IMR-90 (cell line): ENCODE results near the gene PTPRS.

Experiments used
- CTCF ChIP-seq: conservative IDR thresholded peaks from 2 replicates; pipeline ENCODE4 v1.5.1; 2012; ENCODE audit warnings: mild to moderate bottlenecking, low read depth, low read length, improper control_type of control experiment
- MAZ ChIP-seq: IDR thresholded peaks from 2 replicates; pipeline ENCODE4 v1.6.1; 2012; ENCODE audit warnings: low read depth, mild to moderate bottlenecking, low read length, improper control_type of control experiment, moderate library complexity, borderline replicate concordance
- MXI1 ChIP-seq: IDR thresholded peaks from 2 replicates; pipeline ENCODE4 v1.6.1; 2012; ENCODE audit warnings: low read depth, mild to moderate bottlenecking, low read length, moderate library complexity, borderline replicate concordance
- RAD21 ChIP-seq: IDR thresholded peaks from 2 replicates; pipeline ENCODE4 v1.6.1; 2012; ENCODE audit warnings: low read length, improper control_type of control experiment
- TF ChIP-seq, protein P1 (sequence below): fragments of 150-350 bp; IDR thresholded peaks from 2 replicates; pipeline ENCODE4 v1.6.1; 2017; ENCODE audit warnings: mild to moderate bottlenecking, antibody characterized with exemption, low read length, low read depth

DNA sequence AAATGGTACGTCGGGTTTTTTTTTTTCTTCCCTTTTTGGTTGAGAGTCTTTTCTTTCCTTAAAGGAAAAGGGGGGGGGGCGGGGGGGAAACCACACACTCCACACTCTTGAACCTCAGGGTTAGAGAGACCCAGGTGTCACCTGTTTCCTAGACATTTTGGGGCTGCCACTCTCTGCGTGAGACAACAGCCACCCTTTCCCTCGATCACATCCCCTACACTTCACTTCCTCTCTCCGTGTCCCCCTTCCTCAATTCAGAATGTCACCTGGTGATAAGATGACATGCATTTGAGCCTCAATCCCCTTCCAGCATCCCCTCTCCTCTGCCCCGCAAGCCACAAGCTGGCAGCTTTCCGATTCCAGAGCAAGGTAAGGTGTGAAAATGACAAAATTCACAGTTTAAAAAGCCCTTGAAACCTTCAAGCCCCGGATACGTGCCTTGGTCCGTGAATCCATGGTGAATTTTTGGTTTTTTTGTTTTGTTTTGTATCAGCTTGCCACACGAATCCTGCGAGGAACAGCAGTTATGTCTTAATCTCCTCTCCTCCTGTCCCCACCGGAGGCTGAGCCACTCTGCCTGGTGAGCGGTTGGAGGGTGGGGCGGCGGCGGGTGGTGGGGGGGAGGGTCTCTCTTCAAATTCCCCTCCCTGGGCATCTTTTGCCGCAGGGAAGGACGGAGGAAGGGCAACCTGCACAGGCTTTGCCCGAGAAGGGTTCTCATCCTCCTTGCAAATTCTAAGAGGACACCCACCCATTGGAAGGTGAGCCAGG, 4.2 kb downstream of the PTPRS start:
- TF ChIP-seq MXI1 (no peak), CTCF (no peak), MAZ (no peak), RAD21 (no peak)
- TF ChIP-seq, protein P1, sequence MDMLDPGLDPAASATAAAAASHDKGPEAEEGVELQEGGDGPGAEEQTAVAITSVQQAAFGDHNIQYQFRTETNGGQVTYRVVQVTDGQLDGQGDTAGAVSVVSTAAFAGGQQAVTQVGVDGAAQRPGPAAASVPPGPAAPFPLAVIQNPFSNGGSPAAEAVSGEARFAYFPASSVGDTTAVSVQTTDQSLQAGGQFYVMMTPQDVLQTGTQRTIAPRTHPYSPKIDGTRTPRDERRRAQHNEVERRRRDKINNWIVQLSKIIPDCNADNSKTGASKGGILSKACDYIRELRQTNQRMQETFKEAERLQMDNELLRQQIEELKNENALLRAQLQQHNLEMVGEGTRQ: no peak
